ENCODE results near the gene ACE. TPM values are rescaled to one million over a fixed set of nuclear protein-coding genes. Genes with fewer than 3 reads are reported as not detected.

The ACE gene
- total RNA-seq, 1 experiment from 2014 or later = 5.4 TPM

GRCh38 chr17:63439687-63440086 is 37.2 kb upstream of the ACE start:
- no peaks in the 10 kb centered on the region for H3K27me3 ChIP-seq (ENCODE audit: insufficient read depth, low read length)
- H3K23me2 ChIP-seq (ENCODE audit: insufficient read length, low read depth, low read length, poor library complexity, severe bottlenecking) = no peaks in the 10 kb centered on the region
- H2BK15ac ChIP-seq (ENCODE audit: low read depth, low read length) = no peak overlapping the region
- no peak overlapping the region for H2AFZ ChIP-seq (ENCODE audit: low read length)
- H3K18ac ChIP-seq (ENCODE audit: insufficient read length, low read depth, low read length) = no peak overlapping the region
- no peaks in the 10 kb centered on the region for H3K79me1 ChIP-seq (ENCODE audit: insufficient read depth, low read depth, low read length, poor library complexity, severe bottlenecking)
- H3K4me2 ChIP-seq (ENCODE audit: insufficient read depth, insufficient read length, low read length) = no peak overlapping the region
- H3K9me3 Mint-ChIP-seq = no peaks in the 10 kb centered on the region; a peak in 1 of 5 replicates
- H2BK120ac ChIP-seq (ENCODE audit: low read depth, low read length, poor library complexity, severe bottlenecking) = no peak overlapping the region
- no peak overlapping the region for H4K8ac ChIP-seq (replicated peaks; ENCODE audit: insufficient read length, low read depth, low read length)
- WGBS (ENCODE audit: extremely low coverage, insufficient read length, low lambda C conversion rate) = no CpG with 5 or more reads among the region's 8 CpGs
- H3K4me1 ChIP-seq (ENCODE audit: insufficient read depth, low read length) = no peaks in the 10 kb centered on the region
- no peak for TF ChIP-seq CTCF (conservative IDR thresholded peaks at IDR 0.05)
- no peak overlapping the region for H3K56ac ChIP-seq (ENCODE audit: insufficient read length, low read depth, low read length)
- H3K27ac Mint-ChIP-seq = no peak overlapping the region
- H4K91ac ChIP-seq (ENCODE audit: insufficient read length, low read depth, low read length) = no peak overlapping the region
- H3K4me3 Mint-ChIP-seq = no peak overlapping the region; a peak in 1 of 5 replicates
- H2BK12ac ChIP-seq (ENCODE audit: insufficient read length, low read depth, low read length) = no peak overlapping the region
- no peak overlapping the region for H2AK5ac ChIP-seq (ENCODE audit: insufficient read length, low read length)
- H4K5ac ChIP-seq (ENCODE audit: insufficient read length, low read depth, low read length) = no peak overlapping the region
- H3K4me1 Mint-ChIP-seq = peaks cover 19 to 42% of the 10 kb centered on the region in 2 experiments
- DNase-seq = no peak
- H2BK20ac ChIP-seq (ENCODE audit: low read depth, low read length, poor library complexity, severe bottlenecking) = no peak overlapping the region
- no peak overlapping the region for H3K4ac ChIP-seq (ENCODE audit: low read depth, low read length)
- no peaks in the 10 kb centered on the region for H3K9me3 ChIP-seq (ENCODE audit: control insufficient read depth, low read depth, low read length)
- H2BK5ac ChIP-seq (ENCODE audit: insufficient read length, low read length) = no peak overlapping the region
- no peak overlapping the region for H3K14ac ChIP-seq (ENCODE audit: insufficient read depth, low read length)
- H3K23ac ChIP-seq (ENCODE audit: insufficient read length, low read depth, low read length) = no peak overlapping the region
- H3K9ac ChIP-seq (ENCODE audit: extremely low read depth, insufficient read length, low read length) = no peak overlapping the region
- peaks cover 4% of the 10 kb centered on the region for H4K20me1 ChIP-seq (ENCODE audit: control insufficient read depth, insufficient read depth, insufficient read length)
- no peak overlapping the region for H3T11ph ChIP-seq (ENCODE audit: low read length)
- peaks cover 3 to 5% (median 3%) of the 10 kb centered on the region in 3 experiments; a peak in 4 of 7 replicates for H3K36me3 Mint-ChIP-seq (ENCODE audit: insufficient read depth in 1 of 3, low read depth in 3 of 3)
- H3K27me3 Mint-ChIP-seq (ENCODE audit: low read depth) = peaks cover 1% of the 10 kb centered on the region; the same call in 1 of the 2 replicates
- H3K79me2 ChIP-seq (ENCODE audit: insufficient read depth, low read length) = no peaks in the 10 kb centered on the region
- no peak overlapping the region for H3K27ac ChIP-seq (ENCODE audit: insufficient read length, low read depth, low read length)

All from H9 (cell line).